Astrocyte (in vitro differentiated cells and primary cell): ENCODE data around the gene SLC25A2. TPM values are rescaled to one million over a fixed set of nuclear protein-coding genes. Genes with fewer than 3 reads are reported as not detected.
"Not testable (repeated sequence)": the region's sequence is repeated elsewhere in the genome, so short reads cannot be mapped to it uniquely, and the experiment has no call there.

Experiments
- DNase-seq: peaks from one replicate; pipeline ENCODE4 v3.0.0-alpha.2; 2010; ENCODE audit warnings: low read depth
- FAIRE-seq: peaks from 2 replicates; lab custom pipeline; 2011; peaks lifted over from hg19 to GRCh38; lab: Jason Lieb, UNC
- H2AFZ ChIP-seq: 2 replicates; pipeline ENCODE4 v1.6.0; 2012; ENCODE audit warnings: low read depth, low read length, inconsistent platforms
- H3K27ac ChIP-seq: 2 replicates; pipeline ENCODE4 v1.5.1; 2011; ENCODE audit warnings: low read depth, low read length, inconsistent platforms
- H3K27me3 ChIP-seq: 2 replicates; pipeline ENCODE4 v1.6.0; 2011; ENCODE audit warnings: low read length, inconsistent platforms; ENCODE audit not compliant: insufficient read depth
- H3K36me3 ChIP-seq: 2 replicates; pipeline ENCODE4 v1.5.1; 2011; ENCODE audit warnings: low read length, inconsistent platforms; ENCODE audit not compliant: insufficient read depth
- H3K4me1 ChIP-seq: 2 replicates; pipeline ENCODE4 v1.5.1; 2011; ENCODE audit warnings: low read length, inconsistent platforms; ENCODE audit not compliant: insufficient read depth
- H3K4me2 ChIP-seq: 2 replicates; pipeline ENCODE4 v1.6.0; 2012; ENCODE audit warnings: low read length, inconsistent platforms
- H3K4me3 ChIP-seq: 2 replicates; pipeline ENCODE4 v1.5.1; 2011; ENCODE audit warnings: low read depth, mild to moderate bottlenecking, low read length, inconsistent platforms; ENCODE audit not compliant: insufficient read depth
- H3K79me2 ChIP-seq: 2 replicates; pipeline ENCODE4 v1.6.0; 2012; ENCODE audit warnings: mild to moderate bottlenecking, low read length, inconsistent platforms; ENCODE audit not compliant: insufficient read depth
- H3K9ac ChIP-seq: 2 replicates; pipeline ENCODE4 v1.6.0; 2012; ENCODE audit warnings: mild to moderate bottlenecking, low read length, inconsistent platforms
- H3K9me3 ChIP-seq: 2 replicates; pipeline ENCODE4 v1.5.1; 2012; ENCODE audit warnings: low read depth, mild to moderate bottlenecking, low read length, inconsistent platforms; ENCODE audit not compliant: insufficient read depth
- H4K20me1 ChIP-seq: 2 replicates; pipeline ENCODE4 v1.6.0; 2012; ENCODE audit warnings: low read length, inconsistent platforms; ENCODE audit not compliant: insufficient read depth
- H3K27ac Mint-ChIP-seq: one replicate; pipeline ENCODE4 v1.8.0; 2021; ENCODE audit warnings: mild to moderate bottlenecking, mixed read lengths; ENCODE audit not compliant: unreplicated experiment
- H3K27me3 Mint-ChIP-seq: one replicate; pipeline ENCODE4 v1.8.0; 2021; ENCODE audit warnings: low read depth, mixed read lengths; ENCODE audit not compliant: unreplicated experiment
- H3K36me3 Mint-ChIP-seq: one replicate; pipeline ENCODE4 v1.8.0; 2021; ENCODE audit warnings: low read depth, mixed read lengths; ENCODE audit not compliant: unreplicated experiment
- H3K4me1 Mint-ChIP-seq: one replicate; pipeline ENCODE4 v1.8.0; 2021; ENCODE audit warnings: low read depth, mixed read lengths; ENCODE audit not compliant: unreplicated experiment
- H3K4me3 Mint-ChIP-seq: one replicate; pipeline ENCODE4 v1.8.0; 2021; ENCODE audit warnings: mild to moderate bottlenecking, moderate library complexity, mixed read lengths; ENCODE audit not compliant: unreplicated experiment
- H3K9me3 Mint-ChIP-seq: one replicate; pipeline ENCODE4 v1.8.0; 2021; ENCODE audit warnings: mild to moderate bottlenecking, mixed read lengths; ENCODE audit not compliant: unreplicated experiment
- CTCF ChIP-seq: IDR thresholded peaks from 2 replicates; pipeline ENCODE4 v1.5.1; 2011; ENCODE audit warnings: low read depth, mild to moderate bottlenecking, inconsistent platforms, low read length, moderate library complexity; ENCODE audit not compliant: insufficient read depth
- EZH2 ChIP-seq: IDR thresholded peaks from 2 replicates; pipeline ENCODE4 v1.6.1; 2012; ENCODE audit warnings: mild to moderate bottlenecking, low read length, inconsistent platforms; ENCODE audit not compliant: insufficient read depth
- total RNA-seq: library from RNA; stranded (reverse); gene quantifications from 2 replicates; pipeline ENCODE4 v1.2.1, GENCODE V29; 2021

SLC25A2 gene
- total RNA-seq, 1 donor from 2014 or later, result 0.25 TPM

GRCh38 chr5:141338538-141339306 lies 34.9 kb upstream of the SLC25A2 start, which contains the start of gene PCDHGA2:
PCDHGA2 (plus strand) TSS chr5:141338760.
- Mint-ChIP-seq H3K9me3 (peaks cover 41% of the 10 kb centered on the region), H3K4me3 (no peak within 1 kb of the TSS), H3K27me3 (peaks cover 2% of the 10 kb centered on the region), H3K36me3 (peaks cover 3% of the 10 kb centered on the region), H3K27ac (no peak within 1 kb of the TSS), H3K4me1 (no peaks in the 10 kb centered on the region)
- Histone ChIP-seq H3K9me3 (peaks cover 23% of the 10 kb centered on the region), H3K9ac (no peak within 1 kb of the TSS), H2AFZ (peak within 1 kb of the TSS; percentile 77), H3K36me3 (no peaks in the 10 kb centered on the region), H3K79me2 (no peaks in the 10 kb centered on the region), H3K4me2 (peak within 1 kb of the TSS; percentile 80), H4K20me1 (no peaks in the 10 kb centered on the region), H3K27me3 (peaks cover 3% of the 10 kb centered on the region), H3K4me3 (peak within 1 kb of the TSS; percentile 61), H3K4me1 (no peaks in the 10 kb centered on the region), H3K27ac (no peak within 1 kb of the TSS)
- FAIRE-seq (no peak), DNase-seq (peak; percentile 28)
- no peak for TF ChIP-seq EZH2
- peak; percentile 41 for TF ChIP-seq CTCF

- H2AFZ ChIP-seq, H3K36me3 ChIP-seq, H3K4me1 Mint-ChIP-seq, H3K4me1 ChIP-seq, H4K20me1 ChIP-seq, DNase-seq, H3K4me3 Mint-ChIP-seq, H3K4me2 ChIP-seq, FAIRE-seq, H3K27ac Mint-ChIP-seq, H3K27me3 ChIP-seq, H3K27me3 Mint-ChIP-seq, H3K27ac ChIP-seq, H3K79me2 ChIP-seq, H3K9ac ChIP-seq, H3K36me3 Mint-ChIP-seq, H3K4me3 ChIP-seq: not testable (repeated sequence)
- H3K9me3 ChIP-seq, result peaks cover 28% of the 10 kb centered on the region
- H3K9me3 Mint-ChIP-seq, result peaks cover 14% of the 10 kb centered on the region
Observed at GRCh38 chr5:141332571-141332970, 28.7 kb upstream of the SLC25A2 start.

- H3K79me2 ChIP-seq, result no peaks in the 10 kb centered on the region
- peaks cover 28% of the 10 kb centered on the region for H3K9me3 ChIP-seq
- H3K4me3 ChIP-seq, result peak within 1 kb of the TSS; percentile 33
- H3K4me1 ChIP-seq, result no peaks in the 10 kb centered on the region
- no peaks in the 10 kb centered on the region for H4K20me1 ChIP-seq
- Mint-ChIP-seq H3K27ac (no peak within 1 kb of the TSS), H3K4me3 (no peak within 1 kb of the TSS), H3K36me3 (no peaks in the 10 kb centered on the region), H3K27me3 (no peaks in the 10 kb centered on the region), H3K4me1 (no peaks in the 10 kb centered on the region), H3K9me3 (peaks cover 16% of the 10 kb centered on the region)
- peak within 1 kb of the TSS; percentile 39 for H3K9ac ChIP-seq
- H3K27ac ChIP-seq, result no peak within 1 kb of the TSS
- no peak for FAIRE-seq
- no peak for TF ChIP-seq EZH2
- TF ChIP-seq CTCF, result peak; percentile 51
- no peaks in the 10 kb centered on the region for H3K27me3 ChIP-seq
- no peak for DNase-seq
- H3K4me2 ChIP-seq, result peak within 1 kb of the TSS; percentile 74
- peak within 1 kb of the TSS; percentile 27 for H2AFZ ChIP-seq
- H3K36me3 ChIP-seq, result no peaks in the 10 kb centered on the region
Observed at GRCh38 chr5:141330299-141331080, 26.6 kb upstream of the SLC25A2 start, which contains the start of gene PCDHGA1. PCDHGA1 (plus strand) TSS chr5:141330514.
